NT2/D1 (cell line): ENCODE data around the gene GHITM.
"Not testable (repeated sequence)": the region's sequence is repeated elsewhere in the genome, so short reads cannot be mapped to it uniquely, and the experiment has no call there.

Experiments used
- YY1 ChIP-seq: IDR thresholded peaks from 2 replicates; pipeline ENCODE4 v1.6.1; 2011; ENCODE audit not compliant: insufficient read length, insufficient read depth
- ZNF274 ChIP-seq: IDR thresholded peaks from 2 replicates; pipeline ENCODE4 v1.6.1; 2011; ENCODE audit warnings: mild to moderate bottlenecking, low read depth, low read length

GRCh38 chr10:84113468-84113867, 25.8 kb upstream of the GHITM start:
- TF ChIP-seq ZNF274, YY1: not testable (repeated sequence)
